Activated CD4-positive, alpha-beta T cell treated with anti-CD3 and anti-CD28 coated beads, Interleukin-2, amount 50 U/mL, for 48 hours (primary cell): ENCODE results near the gene SEC24A.
"Not testable (repeated sequence)": the region's sequence is repeated elsewhere in the genome, so short reads cannot be mapped to it uniquely, and the experiment has no call there.

Experiments used
- DNase-seq, 2 experiments: peaks; one replicate each; pipeline ENCODE4 v3.0.0-alpha.2; 2020

SEC24A gene

GRCh38 chr5:134651531-134651930, 2.9 kb downstream of the SEC24A start:
- DNase-seq = no peak

- DNase-seq = no peak
Measured at GRCh38 chr5:134656690-134657089, 8.1 kb downstream of the SEC24A start.

DNA sequence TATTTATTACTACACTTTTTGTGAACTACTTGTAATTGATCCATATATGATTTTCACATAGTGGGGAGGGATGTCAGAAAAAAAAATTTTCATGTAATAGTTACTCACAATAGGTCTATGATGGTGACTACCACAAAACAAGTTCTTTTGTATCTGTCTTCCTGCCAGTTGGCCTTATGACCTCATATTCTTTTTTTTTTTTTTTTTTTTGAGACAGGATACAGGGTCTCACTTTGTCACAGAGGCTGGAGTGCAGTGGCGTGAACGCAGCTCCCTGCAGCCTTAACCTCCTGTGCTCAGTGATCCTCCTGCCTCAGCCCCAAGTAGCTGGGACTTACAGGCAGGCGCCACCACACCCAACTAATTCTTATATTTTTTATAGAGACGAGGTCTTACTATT, 10.9 kb downstream of the SEC24A start:
- DNase-seq = no peak

GRCh38 chr5:134659922-134660321, 11.3 kb downstream of the SEC24A start:
- DNase-seq = no peak

DNA sequence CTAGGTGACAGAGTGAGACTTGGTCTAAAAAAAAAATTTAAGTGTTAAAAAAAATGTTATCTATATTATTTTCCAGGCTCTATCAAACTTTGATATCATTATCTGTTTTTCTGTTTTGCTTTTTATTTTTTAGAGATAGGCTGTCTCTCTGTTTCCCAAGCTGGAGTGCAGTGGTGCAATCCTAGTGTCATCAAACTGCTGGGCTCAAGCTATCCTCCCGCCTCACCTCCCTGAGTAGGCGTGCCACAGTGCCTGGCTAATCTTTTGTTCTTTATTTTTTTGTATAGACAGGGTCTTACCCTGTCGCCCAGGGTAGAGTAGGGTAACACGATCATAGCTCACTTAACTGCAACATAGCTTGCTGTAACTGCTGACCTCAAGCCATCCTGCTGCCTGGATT, 14.4 kb downstream of the SEC24A start:
- no peak for DNase-seq

DNA sequence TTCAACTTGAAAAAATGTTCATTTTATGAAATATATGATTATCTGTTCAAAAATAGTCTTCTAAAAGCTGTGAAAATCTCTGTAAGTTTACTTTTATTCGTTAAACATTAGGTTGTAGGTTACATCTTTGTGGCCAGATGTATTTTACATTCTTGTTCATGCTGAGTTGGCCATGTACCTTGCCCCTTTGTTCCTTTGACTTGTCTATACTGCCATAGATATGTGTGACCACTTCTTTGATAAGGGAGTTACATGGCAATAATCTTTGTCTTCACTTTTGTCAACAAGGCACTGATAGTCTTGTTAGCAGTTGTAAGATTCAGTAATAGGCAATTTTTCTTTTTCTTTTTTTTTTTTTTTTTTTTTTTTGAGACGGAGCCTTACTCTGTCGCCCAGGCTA, 15.9 kb downstream of the SEC24A start:
- no peak for DNase-seq

- DNase-seq = not testable (repeated sequence)
Measured at GRCh38 chr5:134673546-134673945, 25.0 kb downstream of the SEC24A start.

DNA sequence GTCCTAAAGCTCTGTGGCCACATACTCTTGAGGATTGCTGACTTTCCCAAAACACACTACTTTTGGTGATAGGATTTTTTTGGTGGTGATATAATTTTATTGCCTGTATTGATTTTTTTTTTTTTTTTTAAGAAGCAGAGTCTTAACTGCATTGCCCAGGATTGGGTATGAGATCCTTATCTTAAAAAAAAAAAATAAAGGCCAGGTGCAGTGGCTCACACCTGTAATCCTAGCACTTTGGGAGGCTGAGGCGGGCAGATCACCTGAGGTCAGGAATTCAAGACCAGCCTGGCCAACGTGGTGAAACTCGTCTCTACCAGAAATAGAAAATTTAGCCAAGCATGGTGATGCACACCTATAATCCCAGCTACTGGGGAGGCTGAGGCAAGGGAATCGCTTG, 28.8 kb downstream of the SEC24A start:
- DNase-seq = not testable (repeated sequence)

DNA sequence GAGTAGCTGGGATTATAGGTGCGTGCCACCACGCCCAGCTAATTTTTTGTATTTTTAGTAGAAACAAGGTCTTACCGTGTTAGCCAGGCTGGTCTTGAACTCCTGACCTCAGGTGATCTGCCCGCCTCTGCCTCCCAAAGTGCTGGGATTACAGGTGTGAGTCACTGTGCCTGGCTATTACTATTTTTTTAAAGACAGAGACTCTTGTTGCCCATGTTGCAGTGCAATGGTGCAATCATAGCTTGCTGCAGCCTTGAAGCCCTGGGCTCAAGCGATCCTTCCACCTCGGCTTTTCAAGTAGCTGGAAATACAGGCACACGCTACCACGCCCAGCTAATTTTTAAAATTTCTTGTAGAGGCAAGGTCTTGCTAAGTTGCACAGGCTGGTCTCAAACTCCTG, 41.6 kb downstream of the SEC24A start:
- DNase-seq = not testable (repeated sequence)

DNA sequence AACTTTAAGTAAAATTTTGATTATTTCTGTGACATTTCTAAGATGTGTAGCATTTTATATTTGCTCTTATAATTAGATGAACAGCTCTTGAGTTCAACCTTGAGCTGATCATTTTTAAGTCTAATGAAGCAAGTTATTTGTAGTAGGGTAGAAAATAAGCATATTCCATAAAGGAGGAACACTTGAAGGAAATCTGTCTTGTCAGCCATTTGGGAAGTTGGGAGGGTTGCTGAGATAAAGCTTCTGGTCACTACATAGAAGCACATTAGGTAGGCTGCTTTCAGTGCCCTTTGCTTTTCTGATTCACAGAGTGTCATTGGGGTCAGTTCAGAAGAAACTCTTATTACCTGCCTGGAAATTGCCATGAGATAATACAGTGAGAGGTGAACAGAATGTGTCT, 44.1 kb downstream of the SEC24A start:
- no peak for DNase-seq

- DNase-seq = no peak
Measured at GRCh38 chr5:134708301-134708700, 59.7 kb downstream of the SEC24A start.

- DNase-seq = no peak
Measured at GRCh38 chr5:134714120-134714519, 65.5 kb downstream of the SEC24A start.

- DNase-seq = no peak
Measured at GRCh38 chr5:134714541-134714940, 66.0 kb downstream of the SEC24A start.

DNA sequence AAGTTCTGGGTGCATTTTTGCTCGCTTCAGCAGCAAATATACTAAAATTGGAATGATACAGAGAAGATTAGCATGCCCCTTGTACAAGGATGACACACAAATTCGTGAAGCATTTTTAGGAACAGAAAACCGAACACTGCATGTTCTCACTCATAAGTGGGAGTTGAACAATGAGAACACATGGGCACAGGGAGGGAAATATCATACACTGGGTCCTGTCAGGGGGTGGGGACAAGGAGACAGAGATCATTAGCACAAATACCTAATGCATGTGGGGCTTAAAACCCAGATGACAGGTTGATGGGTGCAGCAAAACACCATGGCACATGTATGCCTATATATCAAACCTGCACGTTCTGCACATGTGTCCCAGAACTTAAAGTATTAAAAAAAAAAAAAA, 66.9 kb downstream of the SEC24A start:
- DNase-seq = not testable (repeated sequence)

GRCh38 chr5:134724872-134725271, 76.3 kb downstream of the SEC24A start:
- DNase-seq = no peak

GRCh38 chr5:134732819-134733218, 84.2 kb downstream of the SEC24A start:
- DNase-seq = no peak

DNA sequence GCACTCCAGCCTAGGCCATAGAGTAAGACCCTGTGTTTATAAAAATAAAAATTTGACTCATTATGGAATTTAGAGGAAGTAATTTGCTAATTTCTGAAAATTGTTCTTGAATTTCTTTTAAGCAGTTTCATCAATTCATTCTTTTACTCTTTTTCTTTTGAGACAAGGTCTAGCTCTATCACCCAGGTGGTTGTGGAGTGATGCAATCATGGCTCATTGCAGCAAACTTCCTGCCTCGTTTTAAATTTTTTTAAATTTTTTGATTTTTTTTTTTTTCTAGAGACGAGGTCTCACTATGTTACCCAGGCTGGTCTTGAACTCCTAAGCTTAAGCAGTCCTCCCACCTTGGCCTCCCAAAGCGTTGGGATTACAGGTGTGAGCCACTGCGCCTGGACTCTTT, 86.7 kb downstream of the SEC24A start:
- no peak for DNase-seq

GRCh38 chr5:134736173-134736812, 87.7 kb downstream of the SEC24A start:
- no peak for DNase-seq

DNA sequence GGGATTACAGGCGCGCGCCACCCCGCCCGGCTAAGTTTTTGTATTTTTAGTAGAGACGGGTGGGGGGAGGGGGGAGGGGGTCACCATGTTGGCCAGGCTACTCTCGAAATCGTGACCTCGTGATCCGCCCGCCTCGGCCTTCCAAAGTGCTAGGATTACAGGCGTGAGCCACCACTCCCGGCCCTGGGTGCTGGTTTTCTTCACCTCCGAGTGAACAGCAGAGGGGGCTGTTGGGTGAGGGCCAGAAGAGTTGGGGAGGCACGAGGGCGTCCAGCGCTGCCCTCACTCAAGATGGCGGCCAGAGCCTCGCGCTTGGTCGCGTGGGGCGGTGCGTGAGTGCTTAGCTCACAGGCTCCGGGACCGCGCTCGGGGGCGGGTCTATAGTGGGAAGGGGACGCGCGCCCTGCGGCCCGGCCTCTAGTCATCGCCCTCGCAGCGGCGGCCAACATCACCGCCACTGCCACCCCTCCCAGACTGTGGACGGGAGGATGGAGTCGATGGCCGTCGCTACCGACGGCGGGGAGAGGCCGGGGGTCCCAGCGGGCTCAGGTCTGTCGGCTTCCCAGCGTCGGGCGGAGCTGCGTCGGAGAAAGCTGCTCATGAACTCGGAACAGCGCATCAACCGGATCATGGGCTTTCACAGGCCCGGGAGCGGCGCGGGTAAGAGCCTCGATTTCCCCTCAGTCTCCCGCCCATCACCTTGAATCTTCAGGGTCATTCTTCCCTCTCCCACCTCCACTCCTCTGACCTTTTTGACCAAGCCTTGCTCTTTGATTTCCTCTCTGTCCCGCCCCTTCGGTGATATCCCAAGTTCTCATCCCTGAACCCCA, 89.8 kb downstream of the SEC24A start, which contains the start of gene CAMLG:
Gene CAMLG (plus strand): TSS at position 416 of the 830 bp plus-strand sequence. CDS start 73 bp downstream, at position 489.
- peak; percentile 97 to 98 for DNase-seq

DNA sequence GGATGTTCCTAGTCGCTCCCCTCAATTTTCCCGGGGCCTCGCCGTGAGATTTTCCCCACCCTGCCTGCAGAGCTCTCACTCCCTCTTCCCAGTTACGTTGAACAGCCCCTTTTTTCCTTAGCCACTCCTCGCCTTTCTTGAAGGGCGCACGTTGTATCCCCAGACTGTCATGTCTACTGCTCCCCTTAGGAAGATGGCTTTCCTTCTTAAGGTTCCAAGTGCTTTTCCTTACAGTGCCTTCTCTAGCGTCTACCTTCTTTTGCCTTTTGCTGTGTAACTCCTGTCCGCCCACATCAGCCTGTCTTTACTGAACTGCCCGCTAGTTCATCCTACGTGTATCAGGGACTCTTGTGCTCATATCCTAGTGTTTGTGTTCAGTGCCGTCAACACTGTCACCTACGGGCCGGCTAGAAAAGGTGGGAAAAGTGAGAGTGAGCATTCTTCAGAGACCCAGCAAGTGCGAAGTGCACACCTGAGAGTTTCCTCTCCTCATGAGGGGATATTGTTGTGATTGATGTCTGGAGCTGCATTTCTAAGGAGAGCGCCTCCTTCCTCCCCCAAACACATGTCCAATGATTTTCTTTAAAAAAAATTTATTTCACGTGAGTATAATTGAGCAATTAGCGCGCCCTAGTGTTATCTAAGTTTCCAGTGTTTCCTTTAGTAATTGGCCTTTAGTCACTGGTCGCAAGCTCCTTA, 90.5 kb downstream of the SEC24A start:
- DNase-seq = peak; percentile 21 to 38

DNA sequence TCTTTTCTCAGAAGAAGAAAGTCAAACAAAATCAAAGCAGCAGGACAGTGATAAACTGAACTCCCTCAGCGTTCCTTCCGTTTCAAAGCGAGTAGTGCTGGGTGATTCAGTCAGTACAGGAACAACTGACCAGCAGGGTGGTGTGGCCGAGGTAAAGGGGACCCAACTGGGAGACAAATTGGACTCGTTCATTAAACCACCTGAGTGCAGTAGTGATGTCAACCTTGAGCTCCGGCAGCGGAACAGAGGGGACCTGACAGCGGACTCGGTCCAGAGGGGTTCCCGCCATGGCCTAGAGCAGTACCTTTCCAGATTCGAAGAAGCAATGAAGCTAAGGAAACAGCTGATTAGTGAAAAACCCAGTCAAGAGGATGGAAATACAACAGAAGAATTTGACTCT, 92.5 kb downstream of the SEC24A start:
- DNase-seq = no peak

DNA sequence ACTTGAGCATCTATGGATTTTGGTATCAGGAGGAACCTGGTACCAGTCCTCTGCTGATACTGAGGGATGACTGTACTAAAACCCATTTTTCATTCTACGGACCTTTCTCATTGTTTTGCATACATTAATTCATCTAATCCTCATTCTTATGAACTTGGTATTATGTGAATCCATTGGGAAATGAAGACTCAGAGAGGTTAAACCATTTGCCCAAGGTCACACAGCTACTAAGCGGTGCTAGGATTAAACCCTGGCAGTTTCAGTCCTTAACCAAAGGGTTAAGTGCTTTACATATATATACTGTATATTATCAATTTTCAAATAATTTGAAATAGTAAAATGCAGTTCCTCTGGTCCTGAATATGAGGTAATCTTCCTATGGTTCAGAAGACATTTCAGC, 93.5 kb downstream of the SEC24A start:
- no peak for DNase-seq

- no peak for DNase-seq
Measured at GRCh38 chr5:134749415-134749814, 100.8 kb downstream of the SEC24A start.

DNA sequence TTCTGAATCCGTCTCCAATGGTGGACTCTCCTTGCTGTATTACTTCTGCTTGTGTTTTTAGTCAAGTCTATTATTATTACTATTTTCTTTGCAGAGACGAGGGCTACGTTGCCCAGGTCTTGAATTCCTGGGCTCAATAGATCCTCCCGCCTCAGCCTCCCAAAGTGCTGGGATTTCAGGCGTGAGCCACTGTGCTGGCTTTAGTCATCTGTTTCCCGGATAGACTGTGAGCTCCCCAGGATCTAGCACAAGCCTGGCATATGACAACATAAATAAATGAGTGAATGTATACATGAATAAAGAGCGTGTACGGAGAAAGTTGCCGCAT, 109.6 kb downstream of the SEC24A start:
- DNase-seq = no peak
